ENCODE measurements around the gene SRSF1.
"Not testable (repeated sequence)": the region's sequence is repeated elsewhere in the genome, so short reads cannot be mapped to it uniquely, and the experiment has no call there.

The SRSF1 gene

GRCh38 chr17:57972151-57972550, 34.9 kb downstream of the SRSF1 start:
- TF ChIP-seq GATA1 (IDR thresholded peaks at IDR 0.05; ENCODE audit: low read depth, low read length) (no peak), POLR2A (IDR thresholded peaks at IDR 0.05; ENCODE audit: low read length) (no peak)
- DNase-seq = no peak

GRCh38 chr17:57971572-57971971, 35.5 kb downstream of the SRSF1 start:
- no peak for DNase-seq
- TF ChIP-seq GATA1 (IDR thresholded peaks at IDR 0.05; ENCODE audit: low read depth, low read length) = no peak
- no peak for TF ChIP-seq POLR2A (IDR thresholded peaks at IDR 0.05; ENCODE audit: low read length)

- no peak for DNase-seq
These were observed 36.3 kb downstream of the SRSF1 start for GRCh38 chr17:57970710-57971109.

GRCh38 chr17:57968456-57968855, 38.6 kb downstream of the SRSF1 start:
- no peak for DNase-seq
- TF ChIP-seq POLR2A (IDR thresholded peaks at IDR 0.05; ENCODE audit: low read length) (no peak), GATA1 (IDR thresholded peaks at IDR 0.05; ENCODE audit: low read depth, low read length) (no peak)

More at GRCh38 chr17:57970710-57971109, 36.3 kb downstream of the SRSF1 start:
- TF ChIP-seq POLR2A (IDR thresholded peaks at IDR 0.05; ENCODE audit: low read length) (no peak), GATA1 (IDR thresholded peaks at IDR 0.05; ENCODE audit: low read depth, low read length) (no peak)

- TF ChIP-seq POLR2A (IDR thresholded peaks at IDR 0.05; ENCODE audit: low read length) (no peak), GATA1 (IDR thresholded peaks at IDR 0.05; ENCODE audit: low read depth, low read length) (no peak)
- no peak for DNase-seq
These were observed 40.2 kb downstream of the SRSF1 start for GRCh38 chr17:57966875-57967274.

- no peak for DNase-seq
- TF ChIP-seq GATA1 (IDR thresholded peaks at IDR 0.05; ENCODE audit: low read depth, low read length) = no peak
- no peak for TF ChIP-seq POLR2A (IDR thresholded peaks at IDR 0.05; ENCODE audit: low read length)
These were observed 40.8 kb downstream of the SRSF1 start for GRCh38 chr17:57966246-57966645.

- TF ChIP-seq POLR2A (IDR thresholded peaks at IDR 0.05; ENCODE audit: low read length) (no peak), GATA1 (IDR thresholded peaks at IDR 0.05; ENCODE audit: low read depth, low read length) (no peak)
- DNase-seq = no peak
These were observed 41.4 kb downstream of the SRSF1 start for GRCh38 chr17:57965521-57966160.

GRCh38 chr17:57963149-57963511, 43.9 kb downstream of the SRSF1 start:
- TF ChIP-seq GATA1 (IDR thresholded peaks at IDR 0.05; ENCODE audit: low read depth, low read length) = no peak

GRCh38 chr17:57962279-57963148, 44.5 kb downstream of the SRSF1 start:
- TF ChIP-seq GATA1 (IDR thresholded peaks at IDR 0.05; ENCODE audit: low read depth, low read length) (no peak), POLR2A (IDR thresholded peaks at IDR 0.05; ENCODE audit: low read length) (no peak)
- no peak for DNase-seq

More at GRCh38 chr17:57963149-57963511, 43.9 kb downstream of the SRSF1 start:
- DNase-seq = no peak

GRCh38 chr17:57959929-57960328, 47.1 kb downstream of the SRSF1 start:
- no peak for DNase-seq
- no peak for TF ChIP-seq POLR2A (IDR thresholded peaks at IDR 0.05; ENCODE audit: low read length)
- TF ChIP-seq GATA1 (IDR thresholded peaks at IDR 0.05; ENCODE audit: low read depth, low read length) = no peak

- not testable (repeated sequence) for DNase-seq
These were observed 48.7 kb downstream of the SRSF1 start for GRCh38 chr17:57958391-57958790.

GRCh38 chr17:57957886-57958285, 49.2 kb downstream of the SRSF1 start:
- DNase-seq = no peak
- TF ChIP-seq POLR2A (IDR thresholded peaks at IDR 0.05; ENCODE audit: low read length) (no peak), GATA1 (IDR thresholded peaks at IDR 0.05; ENCODE audit: low read depth, low read length) (no peak)

- no peak for DNase-seq
- TF ChIP-seq POLR2A (IDR thresholded peaks at IDR 0.05; ENCODE audit: low read length) = no peak
- TF ChIP-seq GATA1 (IDR thresholded peaks at IDR 0.05; ENCODE audit: low read depth, low read length) = no peak
These were observed 49.8 kb downstream of the SRSF1 start for GRCh38 chr17:57957120-57957850.
